Testis (tissue), 2 donors: ENCODE measurements around the gene NOTCH1.

Experiments used
- POLR2A ChIP-seq: fragments of 450-650 bp; IDR thresholded peaks from one replicate; pipeline ENCODE4 v1.6.1; 2017; ENCODE audit warnings: antibody characterized with exemption, mild to moderate bottlenecking, moderate library complexity
- TF ChIP-seq, protein P1 (sequence below), 3 experiments: fragments of 450-650 bp in 2 of 3; fragments of 200-600 bp in 1 of 3; sonication (generic) in 1 of 3; IDR thresholded peaks; one replicate each; pipeline ENCODE4 v1.5.1; 2016 to 2019; ENCODE audit warnings: antibody characterized with exemption in 3 of 3, mild to moderate bottlenecking in 2 of 3, moderate library complexity in 1 of 3

DNA sequence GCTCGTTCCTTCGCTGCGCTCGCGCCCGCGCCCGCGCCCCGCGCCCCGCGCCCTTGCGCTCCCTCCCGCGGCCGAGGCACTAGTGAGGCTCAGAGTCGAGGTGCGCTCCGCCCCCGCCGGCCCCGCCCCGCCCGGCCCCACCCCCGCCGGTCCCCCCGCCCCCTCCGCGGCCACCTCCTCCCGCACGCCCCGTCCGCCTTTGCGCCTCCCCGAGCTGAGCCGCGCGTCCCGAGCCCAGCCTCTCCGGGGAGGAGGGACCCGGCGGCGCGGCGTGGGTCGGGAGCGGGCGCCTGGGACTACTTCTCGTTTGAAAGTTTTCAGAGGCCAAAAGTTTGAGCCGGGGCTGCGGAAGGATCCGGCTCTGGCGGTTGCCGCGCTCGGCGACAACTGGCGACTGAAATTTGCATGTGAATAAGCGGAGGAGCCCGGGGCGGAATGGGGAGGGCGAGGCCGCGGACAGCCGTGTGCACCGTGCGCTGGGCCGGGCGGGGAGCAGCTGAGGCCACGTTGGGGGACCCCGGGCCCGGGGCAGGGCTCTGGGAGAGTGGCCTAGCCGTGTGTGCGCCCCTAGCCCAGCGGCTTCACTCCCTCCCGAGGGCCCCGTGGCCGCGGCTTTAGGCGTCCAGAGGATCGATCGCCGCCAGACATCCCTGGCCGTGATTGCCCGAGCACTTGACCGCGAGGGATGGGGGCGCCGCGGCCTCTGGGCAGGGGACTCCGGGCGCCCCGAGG, at the start of gene NOTCH1:
- TF ChIP-seq, protein P1, sequence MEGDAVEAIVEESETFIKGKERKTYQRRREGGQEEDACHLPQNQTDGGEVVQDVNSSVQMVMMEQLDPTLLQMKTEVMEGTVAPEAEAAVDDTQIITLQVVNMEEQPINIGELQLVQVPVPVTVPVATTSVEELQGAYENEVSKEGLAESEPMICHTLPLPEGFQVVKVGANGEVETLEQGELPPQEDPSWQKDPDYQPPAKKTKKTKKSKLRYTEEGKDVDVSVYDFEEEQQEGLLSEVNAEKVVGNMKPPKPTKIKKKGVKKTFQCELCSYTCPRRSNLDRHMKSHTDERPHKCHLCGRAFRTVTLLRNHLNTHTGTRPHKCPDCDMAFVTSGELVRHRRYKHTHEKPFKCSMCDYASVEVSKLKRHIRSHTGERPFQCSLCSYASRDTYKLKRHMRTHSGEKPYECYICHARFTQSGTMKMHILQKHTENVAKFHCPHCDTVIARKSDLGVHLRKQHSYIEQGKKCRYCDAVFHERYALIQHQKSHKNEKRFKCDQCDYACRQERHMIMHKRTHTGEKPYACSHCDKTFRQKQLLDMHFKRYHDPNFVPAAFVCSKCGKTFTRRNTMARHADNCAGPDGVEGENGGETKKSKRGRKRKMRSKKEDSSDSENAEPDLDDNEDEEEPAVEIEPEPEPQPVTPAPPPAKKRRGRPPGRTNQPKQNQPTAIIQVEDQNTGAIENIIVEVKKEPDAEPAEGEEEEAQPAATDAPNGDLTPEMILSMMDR (IDR thresholded peaks at IDR 0.05): no peak
- TF ChIP-seq POLR2A: no peak
